Vagina (tissue), 2 donors: ENCODE data around the gene CASP3.
"Not testable (repeated sequence)": the region's sequence is repeated elsewhere in the genome, so short reads cannot be mapped to it uniquely, and the experiment has no call there.

Experiments
- CTCF ChIP-seq, 3 experiments: fragments of 450-650 bp in 2 of 3; fragments of 200-600 bp in 1 of 3; sonication (generic) in 1 of 3; IDR thresholded peaks; one replicate each; pipeline ENCODE4 v1.5.1; 2017 to 2019; ENCODE audit warnings: antibody characterized with exemption in 3 of 3, mild to moderate bottlenecking in 2 of 3, moderate library complexity in 2 of 3
- POLR2A ChIP-seq, 2 donors: fragments of 450-650 bp; IDR thresholded peaks; one replicate each; pipeline ENCODE4 v1.6.1; 2017; ENCODE audit warnings: antibody characterized with exemption in 2 of 2, mild to moderate bottlenecking in 2 of 2, moderate library complexity in 2 of 2
- POLR2AphosphoS5 ChIP-seq, 2 donors: sonication (generic); formaldehyde crosslinking; IDR thresholded peaks; one replicate each; pipeline ENCODE4 v1.9.0; 2017; ENCODE audit warnings: antibody characterized with exemption in 2 of 2, mild to moderate bottlenecking in 2 of 2, low read depth in 1 of 2; ENCODE audit not compliant: insufficient read depth in 1 of 2

DNA sequence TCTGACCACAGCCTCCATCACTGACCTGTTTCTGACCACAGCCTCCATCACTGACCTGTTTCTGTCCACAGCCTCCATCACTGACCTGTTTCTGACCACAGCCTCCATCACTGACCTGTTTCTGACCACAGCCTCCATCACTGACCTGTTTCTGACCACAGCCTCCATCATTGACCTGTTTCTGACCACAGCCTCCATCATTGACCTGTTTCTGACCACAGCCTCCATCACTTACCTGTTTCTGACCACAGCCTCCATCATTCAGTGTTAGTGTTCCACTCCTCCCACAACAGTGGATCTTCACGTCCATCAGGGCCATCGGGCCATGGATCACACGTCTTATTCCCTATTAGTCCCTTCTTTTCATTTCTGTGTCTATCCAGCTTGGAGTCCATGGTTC is 24.7 kb downstream of the CASP3 start:
- not testable (repeated sequence) for TF ChIP-seq CTCF (IDR thresholded peaks at IDR 0.05); POLR2AphosphoS5 (IDR thresholded peaks at IDR 0.05; ENCODE audit: insufficient read depth in 1 of 2, low read depth in 1 of 2); POLR2A (IDR thresholded peaks at IDR 0.05)
